Measurements from ENCODE around the gene CFI. TPM values are rescaled to one million over a fixed set of nuclear protein-coding genes. Genes with fewer than 3 reads are reported as not detected.

Gene CFI
- total and polyA plus RNA-seq, 9 of the 15 experiments (the other 6 are each of a cell fraction or from before 2014, with no cell fraction given), result 0.30 to 8.4 (median 0.95) TPM

GRCh38 chr4:109815151-109816081 is 13.6 kb upstream of the CFI start, which contains the start of gene GAR1 (continued):
- TF ChIP-seq TOE1 (IDR thresholded peaks at IDR 0.05; ENCODE audit: borderline replicate concordance) (0 out of 2 replicates have a peak, but pooled peaks have one; percentile 11), TOE1 (CRISPR knock-in tag; IDR thresholded peaks at IDR 0.05; ENCODE audit: borderline replicate concordance, low read depth) (no peak), ZNF507 (tag; conservative IDR thresholded peaks at IDR 0.05) (no peak), ARID1B (IDR thresholded peaks at IDR 0.05) (peak; percentile 45), SMARCC2 (IDR thresholded peaks at IDR 0.05; ENCODE audit: low read depth) (no peak), KAT7 (CRISPR knock-in tag; IDR thresholded peaks at IDR 0.05; ENCODE audit: borderline replicate concordance) (no peak), POLR2AphosphoS5 (IDR thresholded peaks at IDR 0.05; ENCODE audit: control insufficient read depth, insufficient read depth, low read depth, low read length) (peak; percentile 78), BRD4 (IDR thresholded peaks at IDR 0.05) (peak; percentile 68; the same call in 1 of the 2 replicates), ZNF561 (CRISPR knock-in tag; conservative IDR thresholded peaks at IDR 0.05) (no peak), SAP30 (IDR thresholded peaks at IDR 0.05; ENCODE audit: borderline replicate concordance, insufficient read depth, low read depth, low read length, poor library complexity, severe bottlenecking) (peak; percentile 98), SMAD4 (CRISPR knock-in tag; conservative IDR thresholded peaks at IDR 0.05) (no peak), ZNF778 (CRISPR knock-in tag; IDR thresholded peaks at IDR 0.05) (no peak), POLR2A (conservative IDR thresholded peaks at IDR 0.05) (peak; percentile 90), ZNF75A (CRISPR knock-in tag; IDR thresholded peaks at IDR 0.05) (no peak), ZBTB1 (CRISPR knock-in tag; IDR thresholded peaks at IDR 0.05; ENCODE audit: borderline replicate concordance, low read depth) (no peak), ZC3H8 (IDR thresholded peaks at IDR 0.05) (no peak), HLTF (IDR thresholded peaks at IDR 0.05) (no peak), CEBPB (tag; IDR thresholded peaks at IDR 0.05) (no peak), ESRRA (IDR thresholded peaks at IDR 0.05; ENCODE audit: borderline replicate concordance, low read depth) (peak; percentile 41; the same call in 1 of the 2 replicates), FOS (IDR thresholded peaks at IDR 0.05; ENCODE audit: extremely low read depth, insufficient read length) (no peak), ZNF408 (CRISPR knock-in tag; IDR thresholded peaks at IDR 0.05; ENCODE audit: low read depth) (no peak), ZNF707 (CRISPR knock-in tag; conservative IDR thresholded peaks at IDR 0.05) (no peak), SMARCA5 (IDR thresholded peaks at IDR 0.05) (0 out of 2 replicates have a peak, but pooled peaks have one; percentile 13), ZNF589 (CRISPR knock-in tag; IDR thresholded peaks at IDR 0.05; ENCODE audit: low read depth) (peak; percentile 59; the same call in 1 of the 2 replicates), ZFP36 (IDR thresholded peaks at IDR 0.05; ENCODE audit: low read depth, low read length, partially characterized antibody) (peak; percentile 31), MXI1 (IDR thresholded peaks at IDR 0.05; ENCODE audit: low read depth, low read length) (peak; percentile 93), SMARCE1 (IDR thresholded peaks at IDR 0.05) (no peak), NFE2L1 (tag; IDR thresholded peaks at IDR 0.05; ENCODE audit: borderline replicate concordance, low read depth) (no peak), NFIX (CRISPR knock-in tag; IDR thresholded peaks at IDR 0.05; ENCODE audit: low read depth) (no peak)
- TF ChIP-seq, protein P1, sequence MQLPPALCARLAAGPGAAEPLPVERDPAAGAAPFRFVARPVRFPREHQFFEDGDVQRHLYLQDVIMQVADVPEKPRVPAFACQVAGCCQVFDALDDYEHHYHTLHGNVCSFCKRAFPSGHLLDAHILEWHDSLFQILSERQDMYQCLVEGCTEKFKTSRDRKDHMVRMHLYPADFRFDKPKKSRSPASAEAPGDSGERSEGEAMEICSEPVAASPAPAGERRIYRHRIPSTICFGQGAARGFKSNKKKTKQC (CRISPR knock-in tag; IDR thresholded peaks at IDR 0.05), result no peak

All from K562 (cell line).